Neural cell (in vitro differentiated cells): ENCODE data around the gene MAD2L1. TPM values are rescaled to one million over a fixed set of nuclear protein-coding genes. Genes with fewer than 3 reads are reported as not detected.

Experiments
- H2AFZ ChIP-seq: fragments of 200-600, 300-800 bp; sonication (generic), shearing (Covaris generic); 2 replicates; pipeline ENCODE4 v1.6.0; 2014; ENCODE audit warnings: low read depth, mild to moderate bottlenecking, antibody characterized with exemption, low read length, moderate library complexity
- H3F3A ChIP-seq: fragments of 200-600 bp; shearing (Covaris generic); 2 replicates; pipeline ENCODE4 v1.6.1; 2016; ENCODE audit warnings: mild to moderate bottlenecking, moderate library complexity, mixed read lengths, antibody characterized with exemption, low read length; ENCODE audit not compliant: insufficient read depth, poor library complexity, severe bottlenecking
- H3K27ac ChIP-seq: fragments of 200-600, 300-800 bp; sonication (generic), shearing (Covaris generic); 2 replicates; pipeline ENCODE4 v1.5.1; 2014; ENCODE audit warnings: mild to moderate bottlenecking, low read length, moderate library complexity
- H3K27me3 ChIP-seq: fragments of 300-800, 200-600 bp; sonication (generic), shearing (Covaris generic); 2 replicates; pipeline ENCODE4 v1.6.0; 2014; ENCODE audit warnings: mild to moderate bottlenecking, low read depth, low read length, moderate library complexity; ENCODE audit not compliant: insufficient read depth
- H3K36me3 ChIP-seq: fragments of 300-800, 200-600 bp; sonication (generic), shearing (Covaris generic); 2 replicates; pipeline ENCODE4 v1.5.1; 2014; ENCODE audit warnings: mild to moderate bottlenecking, antibody characterized with exemption, low read length, moderate library complexity; ENCODE audit not compliant: insufficient read depth
- H3K4me2 ChIP-seq: fragments of 300-800, 200-600 bp; sonication (generic), shearing (Covaris generic); 2 replicates; pipeline ENCODE4 v1.6.0; 2014; ENCODE audit warnings: mild to moderate bottlenecking, low read length
- H3K4me3 ChIP-seq: fragments of 300-800, 200-600 bp; sonication (generic), shearing (Covaris generic); 2 replicates; pipeline ENCODE4 v1.5.1; 2014; ENCODE audit warnings: mild to moderate bottlenecking, low read length, moderate library complexity
- H3K79me2 ChIP-seq: fragments of 200-600 bp; shearing (Covaris generic); replicated peaks from 2 replicates; pipeline ENCODE4 v1.6.0; 2014; ENCODE audit warnings: mild to moderate bottlenecking, low read length, moderate library complexity; ENCODE audit not compliant: insufficient read depth
- H3K9ac ChIP-seq: fragments of 300-800, 200-600 bp; sonication (generic), shearing (Covaris generic); 2 replicates; pipeline ENCODE4 v1.6.1; 2016; ENCODE audit warnings: mild to moderate bottlenecking, low read length, mixed read lengths
- H3K9me2 ChIP-seq: fragments of 200-600 bp; shearing (Covaris generic); 2 replicates; pipeline ENCODE4 v1.6.1; 2016; ENCODE audit warnings: mild to moderate bottlenecking, low read length, mixed read lengths; ENCODE audit not compliant: insufficient read depth
- H3K9me3 ChIP-seq: fragments of 200-600, 300-800 bp; sonication (generic), shearing (Covaris generic); 2 replicates; pipeline ENCODE4 v1.6.1; 2016; ENCODE audit warnings: mild to moderate bottlenecking, mixed run types, low read length, moderate library complexity, mixed read lengths
- H4K20me1 ChIP-seq: fragments of 200-600 bp; shearing (Covaris generic); 2 replicates; pipeline ENCODE4 v1.6.1; 2016; ENCODE audit warnings: mild to moderate bottlenecking, mixed run types; ENCODE audit not compliant: insufficient read depth
- CTCF ChIP-seq: fragments of 450-650 bp; IDR thresholded peaks from 2 replicates; pipeline ENCODE4 v1.5.1; 2014; ENCODE audit warnings: antibody characterized with exemption, mild to moderate bottlenecking, moderate library complexity; ENCODE audit not compliant: poor library complexity, severe bottlenecking
- EP300 ChIP-seq: fragments of 450-650 bp; conservative IDR thresholded peaks from 2 replicates; pipeline ENCODE4 v1.6.1; 2014; ENCODE audit warnings: antibody characterized with exemption, mild to moderate bottlenecking, moderate library complexity; ENCODE audit not compliant: poor library complexity, severe bottlenecking
- EZH2 ChIP-seq: fragments of 200-600, 300-800 bp; shearing (Covaris generic), sonication (generic); IDR thresholded peaks from 2 replicates; pipeline ENCODE4 v1.6.1; 2014; ENCODE audit warnings: antibody characterized with exemption, low read length, borderline replicate concordance, mild to moderate bottlenecking; ENCODE audit not compliant: insufficient read depth, poor library complexity, severe bottlenecking
- MXI1 ChIP-seq: fragments of 450-650 bp; conservative IDR thresholded peaks from 2 replicates; pipeline ENCODE4 v1.6.1; 2014; ENCODE audit warnings: antibody characterized with exemption, mild to moderate bottlenecking; ENCODE audit not compliant: poor library complexity, severe bottlenecking
- POLR2AphosphoS5 ChIP-seq: IDR thresholded peaks from 2 replicates; pipeline ENCODE4 v1.6.1; 2012
- RAD21 ChIP-seq: fragments of 450-650 bp; conservative IDR thresholded peaks from 2 replicates; pipeline ENCODE4 v1.6.1; 2014; ENCODE audit warnings: antibody characterized with exemption, mild to moderate bottlenecking, moderate library complexity
- SMC3 ChIP-seq: fragments of 450-650 bp; conservative IDR thresholded peaks from 2 replicates; pipeline ENCODE4 v1.6.1; 2014; ENCODE audit warnings: antibody characterized with exemption, mild to moderate bottlenecking, moderate library complexity; ENCODE audit not compliant: poor library complexity
- TAF1 ChIP-seq: IDR thresholded peaks from 2 replicates; pipeline ENCODE4 v1.6.1; 2012; ENCODE audit warnings: low read depth
- polyA plus RNA-seq: library from polyadenylated mRNA; depleted of rRNA; stranded (reverse); fragments of >200 nt; gene quantifications from 2 replicates; pipeline ENCODE4 v1.2.3, GENCODE V29; 2014
- TF ChIP-seq, protein P1 (sequence below): IDR thresholded peaks from 2 replicates; pipeline ENCODE4 v1.6.1; 2012; ENCODE audit warnings: borderline replicate concordance

Gene MAD2L1
- polyA plus RNA-seq, 1 donor from 2014 or later: 7.3 TPM

- Histone ChIP-seq H3K9me2 (no peaks in the 10 kb centered on the region), H3K9ac (no peak overlapping the region), H4K20me1 (no peaks in the 10 kb centered on the region), H3K36me3 (no peaks in the 10 kb centered on the region), H3K79me2 (no peaks in the 10 kb centered on the region), H3F3A (no peaks in the 10 kb centered on the region), H3K27me3 (no peaks in the 10 kb centered on the region), H3K27ac (no peak overlapping the region), H3K9me3 (no peaks in the 10 kb centered on the region), H3K4me2 (no peak overlapping the region), H2AFZ (no peak overlapping the region), H3K4me3 (no peak overlapping the region)
- TF ChIP-seq EP300 (no peak), SMC3 (no peak), TAF1 (no peak), CTCF (no peak), EZH2 (no peak), RAD21 (no peak), POLR2AphosphoS5 (no peak), MXI1 (no peak)
- TF ChIP-seq, protein P1, sequence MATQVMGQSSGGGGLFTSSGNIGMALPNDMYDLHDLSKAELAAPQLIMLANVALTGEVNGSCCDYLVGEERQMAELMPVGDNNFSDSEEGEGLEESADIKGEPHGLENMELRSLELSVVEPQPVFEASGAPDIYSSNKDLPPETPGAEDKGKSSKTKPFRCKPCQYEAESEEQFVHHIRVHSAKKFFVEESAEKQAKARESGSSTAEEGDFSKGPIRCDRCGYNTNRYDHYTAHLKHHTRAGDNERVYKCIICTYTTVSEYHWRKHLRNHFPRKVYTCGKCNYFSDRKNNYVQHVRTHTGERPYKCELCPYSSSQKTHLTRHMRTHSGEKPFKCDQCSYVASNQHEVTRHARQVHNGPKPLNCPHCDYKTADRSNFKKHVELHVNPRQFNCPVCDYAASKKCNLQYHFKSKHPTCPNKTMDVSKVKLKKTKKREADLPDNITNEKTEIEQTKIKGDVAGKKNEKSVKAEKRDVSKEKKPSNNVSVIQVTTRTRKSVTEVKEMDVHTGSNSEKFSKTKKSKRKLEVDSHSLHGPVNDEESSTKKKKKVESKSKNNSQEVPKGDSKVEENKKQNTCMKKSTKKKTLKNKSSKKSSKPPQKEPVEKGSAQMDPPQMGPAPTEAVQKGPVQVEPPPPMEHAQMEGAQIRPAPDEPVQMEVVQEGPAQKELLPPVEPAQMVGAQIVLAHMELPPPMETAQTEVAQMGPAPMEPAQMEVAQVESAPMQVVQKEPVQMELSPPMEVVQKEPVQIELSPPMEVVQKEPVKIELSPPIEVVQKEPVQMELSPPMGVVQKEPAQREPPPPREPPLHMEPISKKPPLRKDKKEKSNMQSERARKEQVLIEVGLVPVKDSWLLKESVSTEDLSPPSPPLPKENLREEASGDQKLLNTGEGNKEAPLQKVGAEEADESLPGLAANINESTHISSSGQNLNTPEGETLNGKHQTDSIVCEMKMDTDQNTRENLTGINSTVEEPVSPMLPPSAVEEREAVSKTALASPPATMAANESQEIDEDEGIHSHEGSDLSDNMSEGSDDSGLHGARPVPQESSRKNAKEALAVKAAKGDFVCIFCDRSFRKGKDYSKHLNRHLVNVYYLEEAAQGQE: no peak
These were observed 41.1 kb downstream of the MAD2L1 start for GRCh38 chr4:120025516-120025915.

GRCh38 chr4:120018786-120019185 is 47.9 kb downstream of the MAD2L1 start:
- Histone ChIP-seq H3F3A (no peaks in the 10 kb centered on the region), H2AFZ (no peak overlapping the region), H3K9me2 (no peaks in the 10 kb centered on the region), H3K4me3 (no peak overlapping the region), H3K9me3 (no peaks in the 10 kb centered on the region), H3K4me2 (no peak overlapping the region), H3K79me2 (no peaks in the 10 kb centered on the region), H3K9ac (no peak overlapping the region), H3K27me3 (no peaks in the 10 kb centered on the region), H4K20me1 (no peaks in the 10 kb centered on the region), H3K27ac (no peak overlapping the region), H3K36me3 (no peaks in the 10 kb centered on the region)
- no peak for TF ChIP-seq CTCF
- TF ChIP-seq EP300: no peak
- no peak for TF ChIP-seq MXI1
- TF ChIP-seq RAD21: no peak
- TF ChIP-seq TAF1: no peak
- TF ChIP-seq EZH2: no peak
- TF ChIP-seq, protein P1: no peak
- TF ChIP-seq SMC3: no peak
- TF ChIP-seq POLR2AphosphoS5: no peak
